GM19035 (cell line): ENCODE data around the gene COG2.
A peak's percentile ranks its signal among the peaks of the same experiment; 100 is the strongest.
"Not testable (repeated sequence)": the region's sequence is repeated elsewhere in the genome, so short reads cannot be mapped to it uniquely, and the experiment has no call there.

Source experiments
- ATAC-seq: cut with Tn5 transposase; IDR thresholded peaks from one replicate; pipeline ENCODE4 v1.9.1; 2021; ENCODE audit not compliant: unreplicated experiment

Gene COG2

GRCh38 chr1:230626232-230626631 is 16.0 kb upstream of the COG2 start:
- ATAC-seq = no peak

GRCh38 chr1:230627767-230628166 is 14.5 kb upstream of the COG2 start:
- no peak for ATAC-seq

- no peak for ATAC-seq
Measured at GRCh38 chr1:230629511-230629910, 12.8 kb upstream of the COG2 start.

GRCh38 chr1:230631477-230631876 is 10.8 kb upstream of the COG2 start:
- no peak for ATAC-seq

- ATAC-seq = no peak
Measured at GRCh38 chr1:230632273-230632873, 9.9 kb upstream of the COG2 start.

- no peak for ATAC-seq
Measured at GRCh38 chr1:230633469-230633868, 8.8 kb upstream of the COG2 start.

GRCh38 chr1:230634384-230634783 is 7.9 kb upstream of the COG2 start:
- ATAC-seq = no peak

- ATAC-seq = no peak
Measured at GRCh38 chr1:230636575-230637148, 5.6 kb upstream of the COG2 start.

GRCh38 chr1:230639714-230640209 is 2.5 kb upstream of the COG2 start:
- ATAC-seq = no peak

GRCh38 chr1:230641346-230641745 is 935 bp upstream of the COG2 start:
- ATAC-seq = no peak

- ATAC-seq = peak; percentile 1
Measured at GRCh38 chr1:230641900-230642262, 400 bp upstream of the COG2 start.

- no peak for ATAC-seq
Measured at GRCh38 chr1:230643908-230644307, 1.6 kb downstream of the COG2 start.

- ATAC-seq = no peak
Measured at GRCh38 chr1:230646710-230647302, 4.5 kb downstream of the COG2 start.

GRCh38 chr1:230647321-230647720 is 5.0 kb downstream of the COG2 start:
- no peak for ATAC-seq

- ATAC-seq = no peak
Measured at GRCh38 chr1:230648114-230648513, 5.8 kb downstream of the COG2 start.

- no peak for ATAC-seq
Measured at GRCh38 chr1:230650300-230650699, 8.0 kb downstream of the COG2 start.

GRCh38 chr1:230651235-230651634 is 9.0 kb downstream of the COG2 start:
- ATAC-seq = no peak

GRCh38 chr1:230656719-230657118 is 14.4 kb downstream of the COG2 start:
- not testable (repeated sequence) for ATAC-seq

- ATAC-seq = not testable (repeated sequence)
Measured at GRCh38 chr1:230658103-230658502, 15.8 kb downstream of the COG2 start.

GRCh38 chr1:230658691-230659090 is 16.4 kb downstream of the COG2 start:
- ATAC-seq = no peak

GRCh38 chr1:230661976-230662375 is 19.7 kb downstream of the COG2 start:
- ATAC-seq = no peak

- ATAC-seq = no peak
Measured at GRCh38 chr1:230668227-230668626, 25.9 kb downstream of the COG2 start.

GRCh38 chr1:230669543-230669942 is 27.3 kb downstream of the COG2 start:
- no peak for ATAC-seq
